HepG2 (cell line): ENCODE results near the gene ASCC3. TPM values are rescaled to one million over a fixed set of nuclear protein-coding genes. Genes with fewer than 3 reads are reported as not detected.
A peak's percentile ranks its signal among the peaks of the same experiment; 100 is the strongest.

Experiments
- ATAC-seq: fragments of 200-7000 bp; cut with Tn5 transposase; 3 replicates; pipeline ENCODE4 v1.9.1; 2020; ENCODE audit warnings: mild to moderate bottlenecking, moderate library complexity
- BruUV-seq: library from RNA; stranded (reverse); fragments of 400-500 nt; replicated peaks from 2 replicates; lab custom pipeline; 2021; lab: Mats Ljungman, UMichigan
- CTCF ChIA-PET: fragments of 300-600 bp; formaldehyde crosslinking; extraction: SDS; loops from one replicate; lab custom pipeline; 2021; ENCODE audit warnings: low total read pairs, inconsistent platforms, low intra/inter-chr PET ratio; lab: Yijun Ruan, JAX
- POLR2A ChIA-PET: fragments of 350-600 bp; sonication (Branson Sonifier 250); formaldehyde crosslinking; loops from one replicate; lab custom pipeline; 2020; ENCODE audit warnings: antibody characterized with exemption, inconsistent platforms; lab: Yijun Ruan, JAX
- DNase-seq: peaks from one replicate; pipeline ENCODE4 v3.0.0-alpha.2; 2015; ENCODE audit warnings: low spot score
- FAIRE-seq: peaks from 3 replicates; lab custom pipeline; 2011; peaks lifted over from hg19 to GRCh38; lab: Jason Lieb, UNC
- H2AFZ ChIP-seq: one replicate; pipeline ENCODE4 v1.6.1; 2011; ENCODE audit warnings: low read length, inconsistent platforms
- H3K27ac ChIP-seq: fragments of 300-600 bp; 3 replicates; pipeline ENCODE4 v1.8.0; 2011; ENCODE audit warnings: mixed run types, mild to moderate bottlenecking, mixed read lengths, low read length, inconsistent platforms; ENCODE audit not compliant: insufficient read depth; ENCODE audit errors: extremely low read length
- H3K27me3 ChIP-seq, 2 experiments: fragments of 200-600 bp in 1 of 2; 2 replicates in 1 of 2; 3 replicates in 1 of 2; pipeline versions ENCODE4 v1.6.0 to v1.8.0; 2011; ENCODE audit warnings: low read length in 2 of 2, mild to moderate bottlenecking in 2 of 2, moderate library complexity in 2 of 2, inconsistent platforms in 1 of 2; ENCODE audit not compliant: insufficient read depth in 2 of 2, control insufficient read depth in 1 of 2
- H3K36me3 ChIP-seq, 2 experiments: fragments of 200-600 bp in 1 of 2; replicated peaks in 1 of 2; 2 replicates in 1 of 2; 3 replicates in 1 of 2; pipeline versions ENCODE4 v1.5.1 to v1.8.0; 2011; ENCODE audit warnings: low read length in 2 of 2, inconsistent platforms in 1 of 2; ENCODE audit not compliant: insufficient read depth in 2 of 2, control insufficient read depth in 1 of 2
- H3K4me1 ChIP-seq: 2 replicates; pipeline ENCODE4 v1.5.1; 2012; ENCODE audit warnings: low read length, inconsistent platforms; ENCODE audit not compliant: insufficient read depth
- H3K4me2 ChIP-seq: 2 replicates; pipeline ENCODE4 v1.6.0; 2011; ENCODE audit warnings: low read depth, low read length, inconsistent platforms
- H3K4me3 ChIP-seq, 3 experiments: fragments of 200-600 bp in 1 of 3; sonication (generic), shearing (Covaris generic) in 1 of 3; replicated peaks in 1 of 3; 2 replicates each; pipeline ENCODE4 v1.5.1; 2011 to 2016; ENCODE audit warnings: low read length in 3 of 3, inconsistent platforms in 2 of 3, low read depth in 2 of 3, mild to moderate bottlenecking in 2 of 3, control low read depth in 1 of 3, mixed read lengths in 1 of 3; ENCODE audit not compliant: insufficient read depth in 1 of 3
- H3K79me2 ChIP-seq: one replicate; pipeline ENCODE4 v1.6.1; 2011; ENCODE audit warnings: low read length, inconsistent platforms; ENCODE audit not compliant: insufficient read depth
- H3K9ac ChIP-seq: 2 replicates; pipeline ENCODE4 v1.6.0; 2011; ENCODE audit warnings: mild to moderate bottlenecking, low read depth, low read length, inconsistent platforms; ENCODE audit not compliant: insufficient read depth
- H3K9me3 ChIP-seq: 2 replicates; pipeline ENCODE4 v1.5.1; 2012; ENCODE audit warnings: mild to moderate bottlenecking, low read length
- H4K20me1 ChIP-seq: 2 replicates; pipeline ENCODE4 v1.6.0; 2011; ENCODE audit warnings: inconsistent platforms, mild to moderate bottlenecking, low read length, moderate library complexity; ENCODE audit not compliant: insufficient read depth
- EEA1 ChIP-seq: sonication (generic); formaldehyde crosslinking; IDR thresholded peaks from 2 replicates; pipeline ENCODE4 v1.5.1; 2020; ENCODE audit warnings: mild to moderate bottlenecking, missing genetic modification reagents, borderline replicate concordance
- ELF3 ChIP-seq: IDR thresholded peaks from 2 replicates; pipeline ENCODE4 v1.6.1; 2016; ENCODE audit warnings: missing genetic modification reagents, missing compliant biosample characterization
- GFI1 ChIP-seq: sonication (generic); formaldehyde crosslinking; IDR thresholded peaks from 2 replicates; pipeline ENCODE4 v1.5.0; 2020; ENCODE audit warnings: missing genetic modification reagents, mild to moderate bottlenecking, borderline replicate concordance
- HMG20B ChIP-seq: conservative IDR thresholded peaks from 2 replicates; pipeline ENCODE4 v1.6.1; 2016; ENCODE audit warnings: missing genetic modification reagents, missing compliant biosample characterization
- PAX8 ChIP-seq: sonication (generic); formaldehyde crosslinking; IDR thresholded peaks from 2 replicates; pipeline ENCODE4 v1.8.0; 2022; ENCODE audit warnings: mild to moderate bottlenecking, missing genetic modification reagents, borderline replicate concordance
- RORA ChIP-seq: sonication (generic); formaldehyde crosslinking; IDR thresholded peaks from 2 replicates; pipeline ENCODE4 v1.5.0; 2020; ENCODE audit warnings: mild to moderate bottlenecking, missing genetic modification reagents, moderate library complexity
- YEATS4 ChIP-seq: sonication (generic); formaldehyde crosslinking; IDR thresholded peaks from 2 replicates; pipeline ENCODE4 v1.4.0; 2020; ENCODE audit warnings: missing genetic modification reagents, borderline replicate concordance
- YY1 ChIP-seq: IDR thresholded peaks from 2 replicates; pipeline ENCODE4 v1.6.1; 2011; ENCODE audit warnings: low read length, low read depth, moderate library complexity, mild to moderate bottlenecking; ENCODE audit not compliant: insufficient read depth, insufficient replicate concordance
- ZFP82 ChIP-seq: sonication (generic); formaldehyde crosslinking; IDR thresholded peaks from 2 replicates; pipeline ENCODE4 v1.5.1; 2020; ENCODE audit warnings: mild to moderate bottlenecking, missing genetic modification reagents, borderline replicate concordance
- ZNF207 ChIP-seq: fragments of 450-650 bp; IDR thresholded peaks from 2 replicates; pipeline ENCODE4 v1.6.1; 2016; ENCODE audit warnings: antibody characterized with exemption, borderline replicate concordance
- ZNF557 ChIP-seq: sonication (generic); formaldehyde crosslinking; IDR thresholded peaks from 2 replicates; pipeline ENCODE4 v1.4.0; 2020; ENCODE audit warnings: missing genetic modification reagents
- ZNF619 ChIP-seq: sonication (generic); formaldehyde crosslinking; IDR thresholded peaks from 2 replicates; pipeline ENCODE4 v1.4.0; 2020; ENCODE audit warnings: mild to moderate bottlenecking, missing genetic modification reagents
- ZNF672 ChIP-seq: sonication (generic); formaldehyde crosslinking; IDR thresholded peaks from 2 replicates; pipeline ENCODE4 v1.8.1; 2022; ENCODE audit warnings: missing genetic modification reagents
- ZNF7 ChIP-seq: IDR thresholded peaks from 2 replicates; pipeline ENCODE4 v1.6.1; 2016; ENCODE audit warnings: missing biosample characterization, missing genetic modification reagents
- ZNF737 ChIP-seq: sonication (generic); formaldehyde crosslinking; IDR thresholded peaks from 2 replicates; pipeline ENCODE4 v1.5.0; 2020; ENCODE audit warnings: missing genetic modification reagents, mild to moderate bottlenecking, borderline replicate concordance
- ZNF816 ChIP-seq: sonication (generic); formaldehyde crosslinking; IDR thresholded peaks from 2 replicates; pipeline ENCODE4 v1.8.0; 2022; ENCODE audit warnings: missing genetic modification reagents, mild to moderate bottlenecking, borderline replicate concordance
- WGBS: methylation state at CpG from one replicate; pipeline ENCODE4 v1.1.6; 2017; ENCODE audit warnings: low lambda C conversion rate; 5-methylcytosine and 5-hydroxymethylcytosine counted together
- in situ Hi-C: cut with HindIII; loops from 2 replicates; pipeline ENCODE4 v1.10.0; 2017; ENCODE audit warnings: low pct_unique_long_range_greater_than_20kb; ENCODE audit not compliant: extremely low pct_ligation_motif_present
- intact Hi-C: fragments of 100-400 bp; cut with micrococcal nuclease; formaldehyde crosslinking; loops from one replicate; pipeline ENCODE4 v1.10.0; 2022; ENCODE audit not compliant: unreplicated experiment
- polyA plus RNA-seq, 8 experiments: library from polyadenylated mRNA; depleted of rRNA in 3 of 8; stranded (reverse) in 7 of 8; unstranded in 1 of 8; fragments of >200 nt; fragmentation: Illumina TruSeq in 4 of 8; extraction: Trizol in 4 of 8; gene quantifications; 2 replicates each; pipeline versions ENCODE4 v1.2.1 to v1.2.3, GENCODE V29; 2011 to 2016; ENCODE audit warnings: low read depth in 4 of 8, missing spikeins in 1 of 8, mixed read lengths in 1 of 8; ENCODE audit not compliant: insufficient read depth in 1 of 8
- total RNA-seq, 5 experiments: library from RNA; depleted of rRNA; stranded (reverse); fragments of >200 nt; fragmentation: Illumina TruSeq; extraction: Trizol; gene quantifications; 2 replicates each; pipeline ENCODE4 v1.2.3, GENCODE V29; 2016; ENCODE audit warnings: low read depth in 1 of 5
- TF ChIP-seq, protein P1 (sequence below): fragments of 450-650 bp; IDR thresholded peaks from 2 replicates; pipeline ENCODE4 v1.6.1; 2017; ENCODE audit warnings: mild to moderate bottlenecking
- TF ChIP-seq, protein P2 (sequence below): sonication (generic); formaldehyde crosslinking; IDR thresholded peaks from 2 replicates; pipeline ENCODE4 v1.5.0; 2020; ENCODE audit warnings: mild to moderate bottlenecking, low read depth, missing genetic modification reagents, borderline replicate concordance

ASCC3 gene
- total and polyA plus RNA-seq, 2 of the 13 experiments (the other 11 are each of a cell fraction or from before 2014, with no cell fraction given): 23.1 to 55.7 TPM

DNA sequence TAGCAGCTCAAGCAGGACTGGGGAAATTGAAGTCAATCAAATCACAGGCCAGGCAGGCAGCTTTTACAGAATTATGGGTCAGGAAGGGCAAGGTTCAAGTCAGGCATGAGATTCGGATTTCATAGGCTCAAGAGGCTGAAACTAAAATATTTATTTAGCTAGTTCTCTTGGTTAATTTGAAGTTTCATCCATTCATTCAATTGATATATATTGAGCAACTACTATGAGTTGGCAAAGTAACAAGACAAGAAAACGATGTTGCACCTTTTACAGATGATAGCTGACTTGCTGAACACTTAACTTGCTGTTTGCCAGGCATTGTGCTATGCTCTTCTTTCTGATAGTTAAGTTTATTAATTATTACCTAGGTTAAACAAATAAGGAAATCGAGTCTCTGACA, 20.5 kb upstream of the ASCC3 start:
- ATAC-seq (no peak), FAIRE-seq (no peak), DNase-seq (no peak)
- no peaks in the 10 kb centered on the region for H3K79me2 ChIP-seq
- H3K9ac ChIP-seq: no peak overlapping the region
- intact Hi-C loops (no loop called here), in situ Hi-C loops (no loop called here)
- H3K4me3 ChIP-seq: no peak overlapping the region
- peak overlapping the region; percentile 3; the same call in 1 of the 2 replicates for H3K4me2 ChIP-seq
- CTCF ChIA-PET: no interaction called here
- H3K27ac ChIP-seq: no peak overlapping the region
- no peaks in the 10 kb centered on the region for H3K36me3 ChIP-seq
- H4K20me1 ChIP-seq: no peaks in the 10 kb centered on the region
- POLR2A ChIA-PET: no interaction called here
- WGBS: 1% methylated on average over 3 of the region's 3 CpGs
- H3K4me1 ChIP-seq: peaks cover 8% of the 10 kb centered on the region
- BruUV-seq: no TSS peak
- TF ChIP-seq ZNF557 (CRISPR knock-in tag): no peak
- TF ChIP-seq YEATS4: no peak
- TF ChIP-seq ZFP82: no peak
- TF ChIP-seq ZNF7: peak; percentile 77
- no peak for TF ChIP-seq PAX8 (CRISPR knock-in tag)
- no peak for TF ChIP-seq ZNF207
- no peak overlapping the region for H2AFZ ChIP-seq
- no peaks in the 10 kb centered on the region for H3K9me3 ChIP-seq
- peaks cover 0 to 3% of the 10 kb centered on the region in 2 experiments; a peak in 1 of 5 replicates for H3K27me3 ChIP-seq

GRCh38 chr6:100899202-100899601, 18.1 kb upstream of the ASCC3 start:
- DNase-seq (no peak), FAIRE-seq (no peak), ATAC-seq (no peak)
- Histone ChIP-seq H3K27me3 (no peaks in the 10 kb centered on the region; a peak in 1 of 5 replicates), H3K79me2 (no peaks in the 10 kb centered on the region), H4K20me1 (no peaks in the 10 kb centered on the region), H2AFZ (no peak overlapping the region), H3K4me2 (no peak overlapping the region), H3K27ac (no peak overlapping the region), H3K9ac (no peak overlapping the region), H3K36me3 (no peaks in the 10 kb centered on the region), H3K4me3 (no peak overlapping the region), H3K9me3 (no peaks in the 10 kb centered on the region), H3K4me1 (peaks cover 8% of the 10 kb centered on the region)
- POLR2A ChIA-PET: no interaction called here
- intact Hi-C loops (no loop called here), in situ Hi-C loops (no loop called here)
- BruUV-seq: no TSS peak
- CTCF ChIA-PET: no interaction called here
- WGBS: 33% methylated on average over 3 of the region's 3 CpGs
- TF ChIP-seq HMG20B (CRISPR knock-in tag) (no peak), YY1 (no peak), ZNF672 (no peak), ZNF737 (CRISPR knock-in tag) (no peak), RORA (no peak), GFI1 (CRISPR knock-in tag) (no peak), ELF3 (CRISPR knock-in tag) (no peak), ZNF619 (CRISPR knock-in tag) (no peak), ZNF816 (CRISPR knock-in tag) (no peak), EEA1 (CRISPR knock-in tag) (no peak)
- TF ChIP-seq, protein P1, sequence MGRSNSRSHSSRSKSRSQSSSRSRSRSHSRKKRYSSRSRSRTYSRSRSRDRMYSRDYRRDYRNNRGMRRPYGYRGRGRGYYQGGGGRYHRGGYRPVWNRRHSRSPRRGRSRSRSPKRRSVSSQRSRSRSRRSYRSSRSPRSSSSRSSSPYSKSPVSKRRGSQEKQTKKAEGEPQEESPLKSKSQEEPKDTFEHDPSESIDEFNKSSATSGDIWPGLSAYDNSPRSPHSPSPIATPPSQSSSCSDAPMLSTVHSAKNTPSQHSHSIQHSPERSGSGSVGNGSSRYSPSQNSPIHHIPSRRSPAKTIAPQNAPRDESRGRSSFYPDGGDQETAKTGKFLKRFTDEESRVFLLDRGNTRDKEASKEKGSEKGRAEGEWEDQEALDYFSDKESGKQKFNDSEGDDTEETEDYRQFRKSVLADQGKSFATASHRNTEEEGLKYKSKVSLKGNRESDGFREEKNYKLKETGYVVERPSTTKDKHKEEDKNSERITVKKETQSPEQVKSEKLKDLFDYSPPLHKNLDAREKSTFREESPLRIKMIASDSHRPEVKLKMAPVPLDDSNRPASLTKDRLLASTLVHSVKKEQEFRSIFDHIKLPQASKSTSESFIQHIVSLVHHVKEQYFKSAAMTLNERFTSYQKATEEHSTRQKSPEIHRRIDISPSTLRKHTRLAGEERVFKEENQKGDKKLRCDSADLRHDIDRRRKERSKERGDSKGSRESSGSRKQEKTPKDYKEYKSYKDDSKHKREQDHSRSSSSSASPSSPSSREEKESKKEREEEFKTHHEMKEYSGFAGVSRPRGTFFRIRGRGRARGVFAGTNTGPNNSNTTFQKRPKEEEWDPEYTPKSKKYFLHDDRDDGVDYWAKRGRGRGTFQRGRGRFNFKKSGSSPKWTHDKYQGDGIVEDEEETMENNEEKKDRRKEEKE: no peak
- TF ChIP-seq, protein P2, sequence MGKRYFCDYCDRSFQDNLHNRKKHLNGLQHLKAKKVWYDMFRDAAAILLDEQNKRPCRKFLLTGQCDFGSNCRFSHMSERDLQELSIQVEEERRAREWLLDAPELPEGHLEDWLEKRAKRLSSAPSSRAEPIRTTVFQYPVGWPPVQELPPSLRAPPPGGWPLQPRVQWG: no peak
